H54 (cell line): ENCODE results near the gene LRP8.

Experiments used
- DNase-seq: peaks from one replicate; pipeline ENCODE4 v3.0.0; 2011; ENCODE audit warnings: low spot score, mixed read lengths; ENCODE audit not compliant: insufficient read length
- FAIRE-seq: peaks from 3 replicates; lab custom pipeline; 2011; peaks lifted over from hg19 to GRCh38; lab: Jason Lieb, UNC
- POLR2A ChIP-seq: IDR thresholded peaks from 2 replicates; pipeline ENCODE4 v1.6.1; 2011; ENCODE audit warnings: low read depth, mild to moderate bottlenecking, low read length

LRP8 gene

GRCh38 chr1:53367503-53368313 lies 39.8 kb upstream of the LRP8 start:
- FAIRE-seq (no peak), DNase-seq (no peak)
- no peak for TF ChIP-seq POLR2A

GRCh38 chr1:53366901-53367502 lies 39.1 kb upstream of the LRP8 start:
- no peak for TF ChIP-seq POLR2A
- DNase-seq: no peak
- no peak for FAIRE-seq

- FAIRE-seq (no peak), DNase-seq (no peak)
Measured at GRCh38 chr1:53365437-53366063, 37.7 kb upstream of the LRP8 start.

GRCh38 chr1:53362851-53363642 lies 35.2 kb upstream of the LRP8 start:
- DNase-seq (no peak), FAIRE-seq (no peak)
- TF ChIP-seq POLR2A: no peak

More at GRCh38 chr1:53365437-53366063, 37.7 kb upstream of the LRP8 start:
- TF ChIP-seq POLR2A: no peak

GRCh38 chr1:53362270-53362669 lies 34.4 kb upstream of the LRP8 start:
- DNase-seq: no peak
- no peak for FAIRE-seq
- TF ChIP-seq POLR2A: no peak

GRCh38 chr1:53361541-53361961 lies 33.7 kb upstream of the LRP8 start:
- no peak for TF ChIP-seq POLR2A
- DNase-seq: no peak
- FAIRE-seq: no peak

- FAIRE-seq (no peak), DNase-seq (no peak)
- no peak for TF ChIP-seq POLR2A
Measured at GRCh38 chr1:53359934-53360276, 32.0 kb upstream of the LRP8 start.

- DNase-seq (no peak), FAIRE-seq (no peak)
- TF ChIP-seq POLR2A: no peak
Measured at GRCh38 chr1:53359225-53359933, 31.5 kb upstream of the LRP8 start.

- FAIRE-seq (no peak), DNase-seq (no peak)
- no peak for TF ChIP-seq POLR2A
Measured at GRCh38 chr1:53356637-53357036, 28.8 kb upstream of the LRP8 start.

- FAIRE-seq (no peak), DNase-seq (no peak)
- TF ChIP-seq POLR2A: no peak
Measured at GRCh38 chr1:53354119-53354518, 26.2 kb upstream of the LRP8 start.

GRCh38 chr1:53352561-53352960 lies 24.7 kb upstream of the LRP8 start:
- DNase-seq (no peak), FAIRE-seq (no peak)
- TF ChIP-seq POLR2A: no peak

GRCh38 chr1:53350853-53351767 lies 23.2 kb upstream of the LRP8 start:
- no peak for FAIRE-seq
- TF ChIP-seq POLR2A: no peak
- no peak for DNase-seq
